ENCODE results near the gene ALPK1. TPM values are rescaled to one million over a fixed set of nuclear protein-coding genes. Genes with fewer than 3 reads are reported as not detected.

The ALPK1 gene
- total and polyA plus RNA-seq, 2 of the 8 experiments (the other 6 are each of a cell fraction or from before 2014, with no cell fraction given), result 0.08 to 0.43 TPM

DNA sequence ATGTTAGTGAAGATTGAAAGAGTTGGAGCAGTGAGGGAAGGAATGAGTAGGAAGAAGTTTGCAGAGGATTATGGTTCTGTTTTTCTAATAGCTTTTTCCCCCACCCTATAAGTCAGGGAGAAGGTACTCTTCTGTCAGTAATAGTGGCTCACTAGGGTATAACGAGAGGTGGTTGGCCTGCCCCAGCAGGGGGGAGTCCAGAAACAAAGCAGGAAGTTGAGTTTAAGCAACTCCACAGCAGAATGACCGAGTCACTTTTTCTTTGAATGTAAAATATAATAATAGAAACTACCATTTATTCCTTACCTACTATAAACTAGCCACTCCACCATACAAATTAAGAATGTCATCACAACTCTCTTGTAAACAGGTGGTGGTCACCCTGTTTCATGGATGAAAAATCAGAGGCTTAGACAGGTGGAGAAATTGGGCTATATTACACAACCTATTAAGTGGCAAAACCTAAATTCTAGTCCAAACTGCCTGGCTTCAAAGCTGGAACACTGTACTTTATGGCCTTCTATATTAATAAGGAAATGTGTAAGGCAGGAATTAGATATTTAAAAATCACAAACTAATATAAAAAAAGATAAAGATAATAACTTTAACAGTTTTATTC is 43.7 kb upstream of the ALPK1 start:
- Histone ChIP-seq H4K91ac (replicated peaks; ENCODE audit: insufficient read length, low read length) (no peak overlapping the region), H3K9me3 (ENCODE audit: insufficient read depth in 2 of 2, low read depth in 1 of 2, low read length in 1 of 2) (no peaks in the 10 kb centered on the region), H3K36me3 (ENCODE audit: control insufficient read depth in 2 of 4, insufficient read depth in 4 of 4, low read length in 3 of 4) (peaks cover 0 to 4% (median 0%) of the 10 kb centered on the region in 4 experiments; a peak in 1 of 8 replicates), H3K79me1 (ENCODE audit: low read depth, low read length) (0 out of 2 replicates have a peak, but pooled peaks cover 2% of the 10 kb centered on the region), H4K5ac (ENCODE audit: insufficient read length, low read depth, low read length) (no peak overlapping the region), H3K9ac (replicated peaks in 1 of 4; ENCODE audit: extremely low read depth in 1 of 4, low read depth in 3 of 4, low read length in 3 of 4) (no peak overlapping the region), H2BK15ac (ENCODE audit: low read length) (no peak overlapping the region), H3K4me2 (ENCODE audit: insufficient read depth in 1 of 2, low read depth in 2 of 2, low read length in 2 of 2) (no peak overlapping the region), H3K27ac (ENCODE audit: low read depth, low read length) (no peak overlapping the region), H2BK120ac (replicated peaks; ENCODE audit: low read depth, low read length) (no peak overlapping the region), H3K14ac (ENCODE audit: insufficient read length) (no peak overlapping the region), H2BK12ac (ENCODE audit: low read depth, low read length) (no peak overlapping the region), H3K18ac (ENCODE audit: extremely low read depth, low read length) (no peak overlapping the region), H3K4me1 (replicated peaks in 1 of 4; ENCODE audit: control insufficient read depth in 3 of 4, insufficient read depth in 4 of 4, low read length in 3 of 4) (peaks cover 0 to 4% (median 0%) of the 10 kb centered on the region in 4 experiments; a peak in 1 of 7 replicates), H2AFZ (ENCODE audit: low read length) (no peak overlapping the region), H4K20me1 (replicated peaks in 1 of 2; ENCODE audit: control insufficient read depth in 1 of 2, insufficient read depth in 2 of 2, low read length in 2 of 2) (no peaks in the 10 kb centered on the region), H3K4me3 (ENCODE audit: extremely low read depth in 1 of 4, insufficient read depth in 2 of 4, low read depth in 3 of 4, low read length in 4 of 4) (no peak overlapping the region), H3K56ac (replicated peaks; ENCODE audit: insufficient read length, low read depth, low read length) (no peak overlapping the region), H3K4ac (replicated peaks; ENCODE audit: insufficient read length, low read depth, low read length) (no peak overlapping the region), H3K23me2 (ENCODE audit: low read depth, low read length) (no peaks in the 10 kb centered on the region), H2BK20ac (ENCODE audit: low read length) (no peak overlapping the region), H3K23ac (ENCODE audit: insufficient read length) (no peak overlapping the region), H3K79me2 (ENCODE audit: control insufficient read depth in 1 of 2, insufficient read depth in 2 of 2, low read length in 2 of 2) (peaks cover 0 to 34% of the 10 kb centered on the region in 2 experiments; a peak in 2 of 4 replicates), H2AK5ac (ENCODE audit: low read depth, low read length) (no peak overlapping the region), H3K27me3 (replicated peaks in 1 of 4; ENCODE audit: control insufficient read depth in 3 of 4, extremely low read depth in 1 of 4, insufficient read depth in 3 of 4, low read length in 3 of 4) (no peaks in the 10 kb centered on the region), H2BK5ac (ENCODE audit: low read depth, low read length) (no peak overlapping the region), H4K8ac (ENCODE audit: extremely low read depth, insufficient read depth, low read length) (no peak overlapping the region)
- ChIA-PET CTCF (ENCODE audit: partially characterized antibody) (no interaction called here), POLR2A (ENCODE audit: partially characterized antibody) (interaction anchor here (0.6 kb wide), 1 partner anchor 49 kb away, joined by 3 read pairs; no protein-coding TSS in a partner anchor)
- WGBS, 2 experiments (ENCODE audit: extremely low coverage in 1 of 2, insufficient coverage in 1 of 2, insufficient read length in 1 of 2, insufficient replicate concordance in 2 of 2, low coverage in 1 of 2, low lambda C conversion rate in 2 of 2, missing lambda C conversion rate in 1 of 2), result 71% methylated on average over 2 of the region's 2 CpGs; no CpG with 5 or more reads in 1 of the 2 experiments
- TF ChIP-seq, protein P1, sequence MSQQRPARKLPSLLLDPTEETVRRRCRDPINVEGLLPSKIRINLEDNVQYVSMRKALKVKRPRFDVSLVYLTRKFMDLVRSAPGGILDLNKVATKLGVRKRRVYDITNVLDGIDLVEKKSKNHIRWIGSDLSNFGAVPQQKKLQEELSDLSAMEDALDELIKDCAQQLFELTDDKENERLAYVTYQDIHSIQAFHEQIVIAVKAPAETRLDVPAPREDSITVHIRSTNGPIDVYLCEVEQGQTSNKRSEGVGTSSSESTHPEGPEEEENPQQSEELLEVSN (IDR thresholded peaks at IDR 0.05), result no peak
- TF ChIP-seq PHF8 (conservative IDR thresholded peaks at IDR 0.05; ENCODE audit: low read depth, low read length) (no peak), MAX (IDR thresholded peaks at IDR 0.05) (no peak), BACH1 (IDR thresholded peaks at IDR 0.05; ENCODE audit: low read length) (no peak), RAD21 (IDR thresholded peaks at IDR 0.05 in 1 of 2, conservative IDR thresholded peaks at IDR 0.05 in 1 of 2; ENCODE audit: low read depth in 2 of 2, low read length in 2 of 2) (no peak), SP4 (IDR thresholded peaks at IDR 0.05; ENCODE audit: low read length) (no peak), BCL11A (IDR thresholded peaks at IDR 0.05; ENCODE audit: low read depth in 2 of 2, low read length in 2 of 2) (no peak), EP300 (IDR thresholded peaks at IDR 0.05; ENCODE audit: borderline replicate concordance in 1 of 2, low read depth in 2 of 2, low read length in 2 of 2) (no peak), FOSL1 (IDR thresholded peaks at IDR 0.05; ENCODE audit: insufficient read depth, low read depth, low read length) (no peak)
- DNase-seq (ENCODE audit: low read depth in 1 of 2, low spot score in 2 of 2) (no peak), FAIRE-seq (no peak)
